Astrocyte (in vitro differentiated cells and primary cell): Measurements from ENCODE around the gene ERFL. TPM values are rescaled to one million over a fixed set of nuclear protein-coding genes. Genes with fewer than 3 reads are reported as not detected.

Experiments used
- DNase-seq: peaks from one replicate; pipeline ENCODE4 v3.0.0-alpha.2; 2010; ENCODE audit warnings: low read depth
- FAIRE-seq: peaks from 2 replicates; lab custom pipeline; 2011; peaks lifted over from hg19 to GRCh38; lab: Jason Lieb, UNC
- H2AFZ ChIP-seq: 2 replicates; pipeline ENCODE4 v1.6.0; 2012; ENCODE audit warnings: low read depth, low read length, inconsistent platforms
- H3K27ac ChIP-seq: 2 replicates; pipeline ENCODE4 v1.5.1; 2011; ENCODE audit warnings: low read depth, low read length, inconsistent platforms
- H3K27me3 ChIP-seq: 2 replicates; pipeline ENCODE4 v1.6.0; 2011; ENCODE audit warnings: low read length, inconsistent platforms; ENCODE audit not compliant: insufficient read depth
- H3K36me3 ChIP-seq: 2 replicates; pipeline ENCODE4 v1.5.1; 2011; ENCODE audit warnings: low read length, inconsistent platforms; ENCODE audit not compliant: insufficient read depth
- H3K4me1 ChIP-seq: 2 replicates; pipeline ENCODE4 v1.5.1; 2011; ENCODE audit warnings: low read length, inconsistent platforms; ENCODE audit not compliant: insufficient read depth
- H3K4me2 ChIP-seq: 2 replicates; pipeline ENCODE4 v1.6.0; 2012; ENCODE audit warnings: low read length, inconsistent platforms
- H3K4me3 ChIP-seq: 2 replicates; pipeline ENCODE4 v1.5.1; 2011; ENCODE audit warnings: low read depth, mild to moderate bottlenecking, low read length, inconsistent platforms; ENCODE audit not compliant: insufficient read depth
- H3K79me2 ChIP-seq: 2 replicates; pipeline ENCODE4 v1.6.0; 2012; ENCODE audit warnings: mild to moderate bottlenecking, low read length, inconsistent platforms; ENCODE audit not compliant: insufficient read depth
- H3K9ac ChIP-seq: 2 replicates; pipeline ENCODE4 v1.6.0; 2012; ENCODE audit warnings: mild to moderate bottlenecking, low read length, inconsistent platforms
- H3K9me3 ChIP-seq: 2 replicates; pipeline ENCODE4 v1.5.1; 2012; ENCODE audit warnings: low read depth, mild to moderate bottlenecking, low read length, inconsistent platforms; ENCODE audit not compliant: insufficient read depth
- H4K20me1 ChIP-seq: 2 replicates; pipeline ENCODE4 v1.6.0; 2012; ENCODE audit warnings: low read length, inconsistent platforms; ENCODE audit not compliant: insufficient read depth
- H3K27ac Mint-ChIP-seq: one replicate; pipeline ENCODE4 v1.8.0; 2021; ENCODE audit warnings: mild to moderate bottlenecking, mixed read lengths; ENCODE audit not compliant: unreplicated experiment
- H3K27me3 Mint-ChIP-seq: one replicate; pipeline ENCODE4 v1.8.0; 2021; ENCODE audit warnings: low read depth, mixed read lengths; ENCODE audit not compliant: unreplicated experiment
- H3K36me3 Mint-ChIP-seq: one replicate; pipeline ENCODE4 v1.8.0; 2021; ENCODE audit warnings: low read depth, mixed read lengths; ENCODE audit not compliant: unreplicated experiment
- H3K4me1 Mint-ChIP-seq: one replicate; pipeline ENCODE4 v1.8.0; 2021; ENCODE audit warnings: low read depth, mixed read lengths; ENCODE audit not compliant: unreplicated experiment
- H3K4me3 Mint-ChIP-seq: one replicate; pipeline ENCODE4 v1.8.0; 2021; ENCODE audit warnings: mild to moderate bottlenecking, moderate library complexity, mixed read lengths; ENCODE audit not compliant: unreplicated experiment
- H3K9me3 Mint-ChIP-seq: one replicate; pipeline ENCODE4 v1.8.0; 2021; ENCODE audit warnings: mild to moderate bottlenecking, mixed read lengths; ENCODE audit not compliant: unreplicated experiment
- EZH2 ChIP-seq: IDR thresholded peaks from 2 replicates; pipeline ENCODE4 v1.6.1; 2012; ENCODE audit warnings: mild to moderate bottlenecking, low read length, inconsistent platforms; ENCODE audit not compliant: insufficient read depth
- total RNA-seq: library from RNA; stranded (reverse); gene quantifications from 2 replicates; pipeline ENCODE4 v1.2.1, GENCODE V29; 2021
- TF ChIP-seq, protein P1 (sequence below): IDR thresholded peaks from 2 replicates; pipeline ENCODE4 v1.5.1; 2011; ENCODE audit warnings: low read depth, mild to moderate bottlenecking, inconsistent platforms, low read length, moderate library complexity; ENCODE audit not compliant: insufficient read depth

ERFL gene
- total RNA-seq, 1 donor from 2014 or later: 0.41 TPM

DNA sequence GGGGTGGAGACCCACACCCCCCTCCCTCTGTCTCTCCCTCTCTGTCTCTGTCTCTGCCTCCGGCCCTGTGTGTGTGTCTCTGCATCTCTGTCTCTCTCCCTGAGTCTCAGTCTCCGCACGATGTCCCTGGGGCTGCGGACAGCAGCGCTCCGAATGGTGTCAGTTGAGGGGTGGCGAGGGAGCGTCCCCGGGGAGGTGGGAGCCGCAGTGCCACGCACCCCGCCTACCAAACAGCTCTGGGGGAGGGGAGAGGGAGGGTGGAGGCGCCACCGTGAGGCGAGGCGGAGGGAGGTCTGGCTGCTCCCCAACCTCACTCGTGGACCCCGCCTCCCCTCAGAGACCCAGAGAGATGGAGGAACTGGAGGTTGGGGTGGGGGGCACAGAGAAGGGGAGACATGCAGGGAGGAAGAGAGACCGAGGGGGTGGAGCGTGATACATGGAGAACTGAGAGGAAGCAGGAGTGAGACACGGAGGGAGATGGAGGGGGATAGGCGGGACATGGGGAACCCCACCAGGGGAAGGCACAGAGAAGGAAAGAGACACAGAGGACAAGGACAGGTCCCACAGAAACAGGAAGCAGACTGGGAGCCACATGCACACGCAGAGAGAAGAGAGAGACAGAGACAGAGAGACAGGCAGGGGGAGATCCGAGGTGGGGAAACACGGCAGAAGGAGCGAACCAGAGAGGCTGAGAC, 7.2 kb downstream of the ERFL start:
- DNase-seq (no peak), FAIRE-seq (no peak)
- no peak overlapping the region for H3K4me2 ChIP-seq
- no peak overlapping the region for H3K9ac ChIP-seq
- H3K27me3 ChIP-seq: peaks cover 88% of the 10 kb centered on the region
- no peak overlapping the region for H3K27ac Mint-ChIP-seq
- no peaks in the 10 kb centered on the region for H3K36me3 Mint-ChIP-seq
- no peak overlapping the region for H3K4me3 ChIP-seq
- H4K20me1 ChIP-seq: peaks cover 22% of the 10 kb centered on the region
- H3K9me3 ChIP-seq: peaks cover 18% of the 10 kb centered on the region
- no peaks in the 10 kb centered on the region for H3K4me1 Mint-ChIP-seq
- TF ChIP-seq, protein P1, sequence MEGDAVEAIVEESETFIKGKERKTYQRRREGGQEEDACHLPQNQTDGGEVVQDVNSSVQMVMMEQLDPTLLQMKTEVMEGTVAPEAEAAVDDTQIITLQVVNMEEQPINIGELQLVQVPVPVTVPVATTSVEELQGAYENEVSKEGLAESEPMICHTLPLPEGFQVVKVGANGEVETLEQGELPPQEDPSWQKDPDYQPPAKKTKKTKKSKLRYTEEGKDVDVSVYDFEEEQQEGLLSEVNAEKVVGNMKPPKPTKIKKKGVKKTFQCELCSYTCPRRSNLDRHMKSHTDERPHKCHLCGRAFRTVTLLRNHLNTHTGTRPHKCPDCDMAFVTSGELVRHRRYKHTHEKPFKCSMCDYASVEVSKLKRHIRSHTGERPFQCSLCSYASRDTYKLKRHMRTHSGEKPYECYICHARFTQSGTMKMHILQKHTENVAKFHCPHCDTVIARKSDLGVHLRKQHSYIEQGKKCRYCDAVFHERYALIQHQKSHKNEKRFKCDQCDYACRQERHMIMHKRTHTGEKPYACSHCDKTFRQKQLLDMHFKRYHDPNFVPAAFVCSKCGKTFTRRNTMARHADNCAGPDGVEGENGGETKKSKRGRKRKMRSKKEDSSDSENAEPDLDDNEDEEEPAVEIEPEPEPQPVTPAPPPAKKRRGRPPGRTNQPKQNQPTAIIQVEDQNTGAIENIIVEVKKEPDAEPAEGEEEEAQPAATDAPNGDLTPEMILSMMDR: no peak
- peak; percentile 36 for TF ChIP-seq EZH2
- H3K27me3 Mint-ChIP-seq: peaks cover 15% of the 10 kb centered on the region
- H3K9me3 Mint-ChIP-seq: peaks cover 4% of the 10 kb centered on the region
- H3K36me3 ChIP-seq: no peaks in the 10 kb centered on the region
- no peaks in the 10 kb centered on the region for H3K4me1 ChIP-seq
- H3K27ac ChIP-seq: no peak overlapping the region
- H3K4me3 Mint-ChIP-seq: peak overlapping the region; percentile 5
- no peaks in the 10 kb centered on the region for H3K79me2 ChIP-seq
- no peak overlapping the region for H2AFZ ChIP-seq

DNA sequence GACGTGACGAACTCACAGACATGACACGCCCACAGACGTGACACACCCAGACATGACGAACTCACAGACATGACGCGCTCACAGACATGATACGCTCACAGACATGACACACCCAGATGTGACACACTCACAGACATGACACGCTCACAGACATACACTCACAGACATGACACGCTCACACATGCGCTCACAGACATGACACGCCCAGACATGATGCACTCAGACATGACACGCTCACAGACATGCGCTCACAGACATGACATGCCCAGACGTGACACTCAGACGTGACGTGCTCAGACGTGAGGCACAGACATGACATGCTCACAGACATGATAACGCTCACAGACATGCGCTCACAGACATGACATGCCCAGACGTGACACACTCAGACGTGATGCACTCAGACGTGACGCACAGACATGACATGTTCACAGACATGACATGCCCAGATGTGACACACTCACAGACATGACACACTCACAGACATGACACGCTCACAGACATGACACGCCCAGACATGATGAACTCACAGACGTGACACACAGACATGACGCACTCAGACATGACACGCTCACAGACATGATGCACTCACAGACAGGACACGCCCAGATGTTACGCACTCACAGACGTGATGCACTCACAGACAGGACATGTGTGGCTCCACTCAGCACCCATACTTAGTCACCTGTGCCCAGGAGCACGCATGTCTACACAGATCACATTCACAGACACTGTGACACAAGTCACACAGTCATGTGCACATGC, 8.1 kb downstream of the ERFL start:
- H3K36me3 Mint-ChIP-seq: no peaks in the 10 kb centered on the region
- no peaks in the 10 kb centered on the region for H3K79me2 ChIP-seq
- FAIRE-seq (peak; percentile 50), DNase-seq (no peak)
- H3K4me3 ChIP-seq: no peak overlapping the region
- no peak overlapping the region for H3K4me2 ChIP-seq
- no peak overlapping the region for H3K27ac ChIP-seq
- peaks cover 17% of the 10 kb centered on the region for H4K20me1 ChIP-seq
- TF ChIP-seq, protein P1: no peak
- peak; percentile 3 for TF ChIP-seq EZH2
- no peaks in the 10 kb centered on the region for H3K4me1 ChIP-seq
- H3K4me3 Mint-ChIP-seq: no peak overlapping the region
- no peak overlapping the region for H3K27ac Mint-ChIP-seq
- no peak overlapping the region for H3K9ac ChIP-seq
- H2AFZ ChIP-seq: no peak overlapping the region
- H3K27me3 Mint-ChIP-seq: peaks cover 15% of the 10 kb centered on the region
- peaks cover 4% of the 10 kb centered on the region for H3K9me3 Mint-ChIP-seq
- no peaks in the 10 kb centered on the region for H3K36me3 ChIP-seq
- peaks cover 88% of the 10 kb centered on the region for H3K27me3 ChIP-seq
- H3K4me1 Mint-ChIP-seq: no peaks in the 10 kb centered on the region
- H3K9me3 ChIP-seq: peaks cover 14% of the 10 kb centered on the region
